C4-2B (cell line): ENCODE measurements around the gene HLCS.

Experiments used
- H3K27ac ChIP-seq: fragments of 450-650 bp; 2 replicates; pipeline ENCODE4 v1.5.1; 2017
- CTCF ChIP-seq: fragments of 450-650 bp; conservative IDR thresholded peaks from 2 replicates; pipeline ENCODE4 v1.5.1; 2017; ENCODE audit warnings: mild to moderate bottlenecking
- ZFX ChIP-seq: fragments of 450-650 bp; IDR thresholded peaks from 2 replicates; pipeline ENCODE4 v1.6.1; 2017

The HLCS gene

GRCh38 chr21:36915696-36916245, 50.7 kb downstream of the HLCS start:
- no peak overlapping the region for H3K27ac ChIP-seq
- TF ChIP-seq ZFX, result no peak
- TF ChIP-seq CTCF, result no peak

GRCh38 chr21:36915014-36915695, 51.3 kb downstream of the HLCS start:
- TF ChIP-seq CTCF, result no peak
- no peak for TF ChIP-seq ZFX
- H3K27ac ChIP-seq, result no peak overlapping the region

GRCh38 chr21:36914244-36915013, 52.0 kb downstream of the HLCS start:
- H3K27ac ChIP-seq, result no peak overlapping the region
- no peak for TF ChIP-seq CTCF
- TF ChIP-seq ZFX, result no peak

- TF ChIP-seq CTCF, result no peak
- no peak overlapping the region for H3K27ac ChIP-seq
Measured at GRCh38 chr21:36913247-36914169, 53.0 kb downstream of the HLCS start.

- no peak overlapping the region for H3K27ac ChIP-seq
- no peak for TF ChIP-seq ZFX
- no peak for TF ChIP-seq CTCF
Measured at GRCh38 chr21:36910581-36911307, 55.7 kb downstream of the HLCS start.

GRCh38 chr21:36909901-36910561, 56.4 kb downstream of the HLCS start:
- no peak overlapping the region for H3K27ac ChIP-seq
- TF ChIP-seq CTCF (no peak), ZFX (no peak)
